Liver (tissue), 9 donors: Measurements from ENCODE around the gene B3GNT3. TPM values are rescaled to one million over a fixed set of nuclear protein-coding genes. Genes with fewer than 3 reads are reported as not detected.

Source experiments
- DNase-seq: peaks from one replicate; pipeline ENCODE4 v3.0.0-alpha.2; 2017; ENCODE audit warnings: low spot score
- H3K27ac ChIP-seq, 2 donors: one replicate each; pipeline ENCODE4 v1.7.0; 2013; ENCODE audit warnings: inconsistent platforms in 2 of 2, low read length in 2 of 2, control low read depth in 1 of 2, low read depth in 1 of 2, mild to moderate bottlenecking in 1 of 2
- H3K27me3 ChIP-seq, 4 donors: one replicate each; pipeline versions ENCODE4 v1.6.1 to v1.7.0; 2013; ENCODE audit warnings: low read length in 3 of 4, inconsistent platforms in 1 of 4, mild to moderate bottlenecking in 1 of 4, moderate library complexity in 1 of 4; ENCODE audit not compliant: control insufficient read depth in 4 of 4, insufficient read depth in 4 of 4
- H3K36me3 ChIP-seq, 4 donors: one replicate each; pipeline versions ENCODE4 v1.6.1 to v1.7.0; 2013; ENCODE audit warnings: low read length in 3 of 4, mild to moderate bottlenecking in 3 of 4, low read depth in 1 of 4, moderate library complexity in 1 of 4; ENCODE audit not compliant: control insufficient read depth in 4 of 4, insufficient read depth in 3 of 4
- H3K4me1 ChIP-seq, 4 donors: one replicate each; pipeline versions ENCODE4 v1.6.1 to v1.7.0; 2013; ENCODE audit warnings: low read length in 3 of 4, mild to moderate bottlenecking in 3 of 4, moderate library complexity in 1 of 4; ENCODE audit not compliant: control insufficient read depth in 4 of 4, insufficient read depth in 4 of 4
- H3K4me3 ChIP-seq, 3 donors: one replicate each; pipeline versions ENCODE4 v1.6.1 to v1.7.0; 2013; ENCODE audit warnings: low read length in 3 of 3, control low read depth in 1 of 3, low read depth in 1 of 3, mild to moderate bottlenecking in 1 of 3
- H3K9ac ChIP-seq, 2 donors: one replicate each; pipeline ENCODE4 v1.7.0; 2013; ENCODE audit warnings: low read length in 2 of 2, mild to moderate bottlenecking in 2 of 2, moderate library complexity in 2 of 2, control low read depth in 1 of 2, low read depth in 1 of 2
- H3K9me3 ChIP-seq, 4 donors: one replicate each; pipeline versions ENCODE4 v1.6.1 to v1.7.0; 2013; ENCODE audit warnings: low read length in 3 of 4; ENCODE audit not compliant: control insufficient read depth in 4 of 4
- EGR1 ChIP-seq, 2 donors: IDR thresholded peaks; 2 replicates each; pipeline ENCODE4 v1.6.1; 2016 to 2018; ENCODE audit warnings: antibody characterized with exemption in 2 of 2, low read depth in 2 of 2
- FOXA1 ChIP-seq: IDR thresholded peaks from 2 replicates; pipeline ENCODE4 v1.6.1; 2016; ENCODE audit warnings: antibody characterized with exemption
- FOXA2 ChIP-seq: IDR thresholded peaks from 2 replicates; pipeline ENCODE4 v1.6.1; 2016; ENCODE audit warnings: antibody characterized with exemption
- GABPA ChIP-seq, 2 donors: IDR thresholded peaks in 1 of 2; conservative IDR thresholded peaks in 1 of 2; 2 replicates each; pipeline ENCODE4 v1.6.1; 2016; ENCODE audit warnings: antibody characterized with exemption in 2 of 2, mild to moderate bottlenecking in 1 of 2, moderate library complexity in 1 of 2
- HNF4A ChIP-seq, 2 donors: conservative IDR thresholded peaks; 2 replicates each; pipeline ENCODE4 v1.6.1; 2016; ENCODE audit warnings: antibody characterized with exemption in 2 of 2, mild to moderate bottlenecking in 2 of 2
- HNF4G ChIP-seq: IDR thresholded peaks from 2 replicates; pipeline ENCODE4 v1.6.1; 2016; ENCODE audit warnings: antibody characterized with exemption
- JUND ChIP-seq, 2 donors: IDR thresholded peaks; 2 replicates each; pipeline ENCODE4 v1.6.1; 2016; ENCODE audit warnings: antibody characterized with exemption in 2 of 2
- NR2F2 ChIP-seq: IDR thresholded peaks from 2 replicates; pipeline ENCODE4 v1.6.1; 2016; ENCODE audit warnings: antibody characterized with exemption
- RAD21 ChIP-seq, 2 donors: IDR thresholded peaks; 2 replicates each; pipeline ENCODE4 v1.6.1; 2016; ENCODE audit warnings: antibody characterized with exemption in 2 of 2, mild to moderate bottlenecking in 2 of 2
- RXRA ChIP-seq, 2 donors: IDR thresholded peaks; 2 replicates each; pipeline ENCODE4 v1.6.1; 2017 to 2018; ENCODE audit warnings: antibody characterized with exemption in 2 of 2, mild to moderate bottlenecking in 1 of 2
- SP1 ChIP-seq: IDR thresholded peaks from 2 replicates; pipeline ENCODE4 v1.6.1; 2018; ENCODE audit warnings: antibody characterized with exemption, mild to moderate bottlenecking
- TAF1 ChIP-seq: conservative IDR thresholded peaks from 2 replicates; pipeline ENCODE4 v1.6.1; 2016; ENCODE audit warnings: antibody characterized with exemption, mild to moderate bottlenecking
- YY1 ChIP-seq: IDR thresholded peaks from 2 replicates; pipeline ENCODE4 v1.6.1; 2016; ENCODE audit warnings: antibody characterized with exemption, mild to moderate bottlenecking
- WGBS: extraction: QIAGEN DNeasy Blood & Tissue Kit; methylation state at CpG from one replicate; pipeline ENCODE4 v1.1.7; 2013; 5-methylcytosine and 5-hydroxymethylcytosine counted together
- polyA plus RNA-seq, 2 donors: library from polyadenylated mRNA; stranded (reverse) in 1 of 2; unstranded in 1 of 2; fragments of 200-250 nt in 1 of 2; fragments of >200 nt in 1 of 2; fragmentation: Nextera tagmentation in 1 of 2; extraction: Ambion mirVana in 1 of 2; gene quantifications; one replicate each; pipeline versions ENCODE4 v1.2.1 to v1.2.3, GENCODE V29; 2013 to 2015
- total RNA-seq, 2 donors: library from RNA; depleted of rRNA; stranded (reverse); fragments of >200 nt; gene quantifications; one replicate each; pipeline ENCODE4 v1.2.3, GENCODE V29; 2014
- TF ChIP-seq, protein P1 (sequence below): IDR thresholded peaks from 2 replicates; pipeline ENCODE4 v1.6.1; 2016; ENCODE audit warnings: antibody characterized with exemption
- TF ChIP-seq, protein P2 (sequence below): IDR thresholded peaks from 2 replicates; pipeline ENCODE4 v1.6.1; 2016; ENCODE audit warnings: antibody characterized with exemption
- TF ChIP-seq, protein P3 (sequence below): IDR thresholded peaks from 2 replicates; pipeline ENCODE4 v1.6.1; 2016; ENCODE audit warnings: antibody characterized with exemption, mild to moderate bottlenecking
- TF ChIP-seq, protein P4 (sequence below): IDR thresholded peaks from 2 replicates; pipeline ENCODE4 v1.6.1; 2016; ENCODE audit warnings: antibody characterized with exemption
- TF ChIP-seq, protein P5 (sequence below): fragments of 150-350 bp; IDR thresholded peaks from 2 replicates; pipeline ENCODE4 v1.5.1; 2017; ENCODE audit warnings: improper control_type of control experiment, low read depth, low read length; ENCODE audit not compliant: missing input control
- donor health status: healthy.
- donor health status: healthy.
- donor health status: healthy.
- donor health status: healthy.
- donor health status: healthy.

B3GNT3 gene
- total and polyA plus RNA-seq, 4 donors: 0.14 to 2.1 (median 1.1) TPM

DNA sequence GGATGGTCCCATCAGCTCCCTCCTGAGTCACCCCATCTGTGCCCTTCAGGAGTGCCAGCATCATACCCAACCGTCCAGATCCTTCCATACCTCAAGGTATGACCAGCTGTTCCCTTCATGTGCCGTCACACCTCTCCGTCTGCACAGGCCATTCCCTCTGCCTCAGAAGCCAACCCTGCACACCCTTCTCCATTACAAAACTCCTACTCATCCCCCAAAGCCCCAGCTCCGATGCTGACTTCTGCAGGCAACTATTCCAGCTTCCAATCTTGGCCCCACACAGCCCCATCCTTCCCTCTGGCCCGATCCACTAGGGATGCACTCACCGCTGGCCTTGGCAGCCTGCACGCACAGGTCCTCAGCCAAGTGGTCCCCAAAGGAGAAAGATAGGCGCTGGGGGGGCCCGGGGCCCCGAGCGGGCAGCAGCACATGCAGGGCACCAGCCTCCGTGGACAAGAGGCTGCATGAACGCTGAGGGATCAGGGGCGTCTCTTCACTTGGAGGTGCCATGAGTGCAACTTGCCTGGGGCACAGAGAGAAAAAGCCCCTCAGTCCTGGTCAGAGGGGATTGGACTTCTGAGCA, 49.1 kb downstream of the B3GNT3 start:
- peaks cover 0 to 5% (median 0%) of the 10 kb centered on the region in 4 donors for H3K4me1 ChIP-seq
- peaks cover 0 to 1% (median 0%) of the 10 kb centered on the region in 4 donors for H3K36me3 ChIP-seq
- no peak for DNase-seq
- H3K9ac ChIP-seq: no peak overlapping the region
- H3K27ac ChIP-seq: no peak overlapping the region
- peaks cover 0 to 7% (median 0%) of the 10 kb centered on the region in 4 donors for H3K27me3 ChIP-seq
- WGBS: 87% methylated on average over 14 of the region's 14 CpGs
- TF ChIP-seq RXRA (IDR thresholded peaks at IDR 0.05) (no peak), FOXA2 (no peak), EGR1 (IDR thresholded peaks at IDR 0.05; ENCODE audit: low read depth in 2 of 2) (no peak), YY1 (no peak), HNF4G (no peak), GABPA (IDR thresholded peaks at IDR 0.05 in 1 of 2, conservative IDR thresholded peaks at IDR 0.05 in 1 of 2) (no peak), JUND (IDR thresholded peaks at IDR 0.05) (no peak), HNF4A (conservative IDR thresholded peaks at IDR 0.05) (no peak), NR2F2 (no peak), RAD21 (IDR thresholded peaks at IDR 0.05) (no peak), SP1 (no peak), TAF1 (no peak), FOXA1 (no peak)
- TF ChIP-seq, protein P1, sequence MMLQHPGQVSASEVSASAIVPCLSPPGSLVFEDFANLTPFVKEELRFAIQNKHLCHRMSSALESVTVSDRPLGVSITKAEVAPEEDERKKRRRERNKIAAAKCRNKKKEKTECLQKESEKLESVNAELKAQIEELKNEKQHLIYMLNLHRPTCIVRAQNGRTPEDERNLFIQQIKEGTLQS: no peak
- TF ChIP-seq, protein P2, sequence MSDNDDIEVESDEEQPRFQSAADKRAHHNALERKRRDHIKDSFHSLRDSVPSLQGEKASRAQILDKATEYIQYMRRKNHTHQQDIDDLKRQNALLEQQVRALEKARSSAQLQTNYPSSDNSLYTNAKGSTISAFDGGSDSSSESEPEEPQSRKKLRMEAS: no peak
- TF ChIP-seq, protein P3, sequence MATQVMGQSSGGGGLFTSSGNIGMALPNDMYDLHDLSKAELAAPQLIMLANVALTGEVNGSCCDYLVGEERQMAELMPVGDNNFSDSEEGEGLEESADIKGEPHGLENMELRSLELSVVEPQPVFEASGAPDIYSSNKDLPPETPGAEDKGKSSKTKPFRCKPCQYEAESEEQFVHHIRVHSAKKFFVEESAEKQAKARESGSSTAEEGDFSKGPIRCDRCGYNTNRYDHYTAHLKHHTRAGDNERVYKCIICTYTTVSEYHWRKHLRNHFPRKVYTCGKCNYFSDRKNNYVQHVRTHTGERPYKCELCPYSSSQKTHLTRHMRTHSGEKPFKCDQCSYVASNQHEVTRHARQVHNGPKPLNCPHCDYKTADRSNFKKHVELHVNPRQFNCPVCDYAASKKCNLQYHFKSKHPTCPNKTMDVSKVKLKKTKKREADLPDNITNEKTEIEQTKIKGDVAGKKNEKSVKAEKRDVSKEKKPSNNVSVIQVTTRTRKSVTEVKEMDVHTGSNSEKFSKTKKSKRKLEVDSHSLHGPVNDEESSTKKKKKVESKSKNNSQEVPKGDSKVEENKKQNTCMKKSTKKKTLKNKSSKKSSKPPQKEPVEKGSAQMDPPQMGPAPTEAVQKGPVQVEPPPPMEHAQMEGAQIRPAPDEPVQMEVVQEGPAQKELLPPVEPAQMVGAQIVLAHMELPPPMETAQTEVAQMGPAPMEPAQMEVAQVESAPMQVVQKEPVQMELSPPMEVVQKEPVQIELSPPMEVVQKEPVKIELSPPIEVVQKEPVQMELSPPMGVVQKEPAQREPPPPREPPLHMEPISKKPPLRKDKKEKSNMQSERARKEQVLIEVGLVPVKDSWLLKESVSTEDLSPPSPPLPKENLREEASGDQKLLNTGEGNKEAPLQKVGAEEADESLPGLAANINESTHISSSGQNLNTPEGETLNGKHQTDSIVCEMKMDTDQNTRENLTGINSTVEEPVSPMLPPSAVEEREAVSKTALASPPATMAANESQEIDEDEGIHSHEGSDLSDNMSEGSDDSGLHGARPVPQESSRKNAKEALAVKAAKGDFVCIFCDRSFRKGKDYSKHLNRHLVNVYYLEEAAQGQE: no peak
- TF ChIP-seq, protein P4, sequence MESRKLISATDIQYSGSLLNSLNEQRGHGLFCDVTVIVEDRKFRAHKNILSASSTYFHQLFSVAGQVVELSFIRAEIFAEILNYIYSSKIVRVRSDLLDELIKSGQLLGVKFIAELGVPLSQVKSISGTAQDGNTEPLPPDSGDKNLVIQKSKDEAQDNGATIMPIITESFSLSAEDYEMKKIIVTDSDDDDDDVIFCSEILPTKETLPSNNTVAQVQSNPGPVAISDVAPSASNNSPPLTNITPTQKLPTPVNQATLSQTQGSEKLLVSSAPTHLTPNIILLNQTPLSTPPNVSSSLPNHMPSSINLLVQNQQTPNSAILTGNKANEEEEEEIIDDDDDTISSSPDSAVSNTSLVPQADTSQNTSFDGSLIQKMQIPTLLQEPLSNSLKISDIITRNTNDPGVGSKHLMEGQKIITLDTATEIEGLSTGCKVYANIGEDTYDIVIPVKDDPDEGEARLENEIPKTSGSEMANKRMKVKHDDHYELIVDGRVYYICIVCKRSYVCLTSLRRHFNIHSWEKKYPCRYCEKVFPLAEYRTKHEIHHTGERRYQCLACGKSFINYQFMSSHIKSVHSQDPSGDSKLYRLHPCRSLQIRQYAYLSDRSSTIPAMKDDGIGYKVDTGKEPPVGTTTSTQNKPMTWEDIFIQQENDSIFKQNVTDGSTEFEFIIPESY: no peak
- TF ChIP-seq, protein P5, sequence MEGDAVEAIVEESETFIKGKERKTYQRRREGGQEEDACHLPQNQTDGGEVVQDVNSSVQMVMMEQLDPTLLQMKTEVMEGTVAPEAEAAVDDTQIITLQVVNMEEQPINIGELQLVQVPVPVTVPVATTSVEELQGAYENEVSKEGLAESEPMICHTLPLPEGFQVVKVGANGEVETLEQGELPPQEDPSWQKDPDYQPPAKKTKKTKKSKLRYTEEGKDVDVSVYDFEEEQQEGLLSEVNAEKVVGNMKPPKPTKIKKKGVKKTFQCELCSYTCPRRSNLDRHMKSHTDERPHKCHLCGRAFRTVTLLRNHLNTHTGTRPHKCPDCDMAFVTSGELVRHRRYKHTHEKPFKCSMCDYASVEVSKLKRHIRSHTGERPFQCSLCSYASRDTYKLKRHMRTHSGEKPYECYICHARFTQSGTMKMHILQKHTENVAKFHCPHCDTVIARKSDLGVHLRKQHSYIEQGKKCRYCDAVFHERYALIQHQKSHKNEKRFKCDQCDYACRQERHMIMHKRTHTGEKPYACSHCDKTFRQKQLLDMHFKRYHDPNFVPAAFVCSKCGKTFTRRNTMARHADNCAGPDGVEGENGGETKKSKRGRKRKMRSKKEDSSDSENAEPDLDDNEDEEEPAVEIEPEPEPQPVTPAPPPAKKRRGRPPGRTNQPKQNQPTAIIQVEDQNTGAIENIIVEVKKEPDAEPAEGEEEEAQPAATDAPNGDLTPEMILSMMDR: no peak
- H3K9me3 ChIP-seq: peaks cover 0 to 2% (median 0%) of the 10 kb centered on the region in 4 donors
- H3K4me3 ChIP-seq: no peak overlapping the region
